HG02870 (cell line): Measurements from ENCODE around the gene LHX3.
"Not testable (repeated sequence)": the region's sequence is repeated elsewhere in the genome, so short reads cannot be mapped to it uniquely, and the experiment has no call there.

Experiments
- ATAC-seq: cut with Tn5 transposase; IDR thresholded peaks from one replicate; pipeline ENCODE4 v1.9.1; 2021; ENCODE audit warnings: mild to moderate bottlenecking, moderate library complexity; ENCODE audit not compliant: unreplicated experiment

LHX3 gene

DNA sequence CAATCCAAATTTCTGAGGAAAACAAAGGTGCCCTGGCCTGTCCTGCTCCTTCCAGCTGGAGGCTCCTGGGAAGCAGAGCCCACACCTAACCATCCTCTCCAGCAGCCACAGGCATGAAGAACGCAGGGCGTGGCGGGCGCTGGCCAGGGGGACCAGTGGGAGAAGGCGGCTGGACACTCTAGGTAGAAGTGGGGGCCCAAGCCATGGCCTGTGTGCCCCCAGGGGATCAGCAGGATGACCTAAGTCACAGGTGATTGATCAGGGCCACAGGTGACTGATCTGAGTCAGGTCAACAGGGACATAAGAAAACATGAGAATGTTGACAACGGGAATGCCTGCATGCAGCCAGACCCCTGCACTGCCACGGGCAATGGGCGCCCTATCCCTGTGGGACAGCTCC is 37.3 kb upstream of the LHX3 start:
- ATAC-seq: no peak

DNA sequence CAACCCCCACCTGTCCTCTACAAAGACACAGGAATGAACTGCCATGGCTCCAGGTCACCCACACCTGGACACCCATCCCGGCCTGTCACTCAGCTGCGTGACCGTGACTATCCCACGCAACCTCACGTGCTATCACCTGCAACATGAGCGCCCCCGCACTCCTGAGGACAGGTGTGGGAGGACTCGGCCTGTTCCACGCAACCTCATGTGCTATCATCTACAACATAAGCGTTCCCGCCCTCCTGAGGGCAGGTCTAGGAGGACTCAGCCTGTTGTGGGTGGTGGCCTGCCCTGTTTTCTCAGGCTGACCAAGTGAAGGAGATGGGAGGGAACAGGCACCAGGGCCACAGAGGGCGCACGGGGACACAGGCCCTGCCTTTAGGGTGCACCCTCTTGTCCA is 36.6 kb upstream of the LHX3 start:
- no peak for ATAC-seq

DNA sequence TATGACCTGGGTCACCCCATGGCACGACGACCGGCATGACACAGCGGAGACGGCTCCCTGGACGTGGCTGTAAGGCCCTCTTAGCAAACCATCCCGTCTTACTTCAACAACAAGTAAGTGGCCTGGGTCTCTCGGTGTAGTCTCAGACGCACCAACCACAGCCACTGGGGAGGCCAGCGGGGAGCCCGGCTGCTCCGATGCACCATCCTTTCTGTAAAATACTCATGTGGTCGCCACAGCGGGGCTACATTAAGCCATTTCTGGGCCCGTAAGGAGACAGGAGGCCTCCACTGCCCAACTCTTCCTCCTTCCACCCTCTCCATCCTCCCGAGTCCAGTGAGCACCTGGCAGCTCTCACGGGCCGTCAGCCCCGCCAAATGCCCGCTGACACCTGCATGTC is 36.0 kb upstream of the LHX3 start:
- no peak for ATAC-seq

DNA sequence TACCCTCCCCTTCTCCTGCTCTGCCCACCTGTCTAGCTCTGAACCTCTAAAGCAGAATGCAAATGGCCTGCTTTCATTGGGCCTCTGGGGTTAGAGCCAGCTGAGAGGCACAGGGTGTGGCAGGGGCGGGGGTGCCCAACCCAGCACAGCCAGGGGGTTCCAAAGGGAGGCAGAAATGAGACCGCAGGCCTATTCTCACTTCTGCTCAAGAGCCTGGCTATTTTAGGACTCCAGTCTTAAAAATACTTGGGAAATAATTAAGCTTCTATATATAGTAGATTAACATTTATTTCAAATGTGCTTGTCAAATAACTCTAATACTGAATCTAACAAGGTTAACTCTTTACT is 35.0 kb upstream of the LHX3 start:
- no peak for ATAC-seq

DNA sequence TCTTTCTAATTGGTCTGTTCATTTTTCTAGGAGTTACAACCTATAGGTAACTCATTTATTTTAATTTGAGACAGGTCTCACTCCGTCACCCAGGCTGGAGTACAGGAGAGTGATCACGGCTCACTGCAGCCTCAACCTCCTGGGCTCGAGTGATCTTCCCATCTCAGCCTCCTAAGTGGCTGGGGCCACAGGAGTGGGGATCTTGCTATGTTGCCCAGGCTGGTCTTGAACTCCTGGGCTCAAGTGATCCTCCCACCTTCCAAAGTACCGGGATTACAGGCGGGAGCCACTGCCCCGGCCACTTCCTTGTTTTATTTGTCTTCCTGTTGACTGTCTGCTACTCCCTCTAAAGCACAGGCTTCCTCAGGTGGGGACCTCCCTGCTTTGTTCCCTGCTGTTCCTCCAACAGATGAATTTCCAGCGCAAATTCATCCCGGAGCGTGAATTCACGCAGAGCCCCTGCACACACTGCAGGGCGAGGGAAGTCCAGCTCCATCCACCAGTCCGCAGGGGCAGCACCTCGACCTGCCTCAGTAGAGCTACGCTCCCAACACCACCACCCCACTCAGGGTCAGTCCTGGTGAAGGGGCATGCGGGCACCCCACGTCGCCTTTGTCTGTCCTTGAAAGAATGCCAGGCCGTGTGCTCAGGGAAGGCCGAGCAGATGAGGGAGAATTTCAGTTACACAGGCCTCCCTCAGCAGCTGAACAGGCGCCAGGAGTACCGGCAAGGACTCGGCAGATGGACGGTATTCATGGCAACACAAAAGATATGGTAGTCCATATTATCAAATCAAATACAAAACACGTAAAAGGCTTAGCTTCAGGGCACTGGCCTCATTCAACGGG is 34.4 kb upstream of the LHX3 start:
- ATAC-seq: no peak

DNA sequence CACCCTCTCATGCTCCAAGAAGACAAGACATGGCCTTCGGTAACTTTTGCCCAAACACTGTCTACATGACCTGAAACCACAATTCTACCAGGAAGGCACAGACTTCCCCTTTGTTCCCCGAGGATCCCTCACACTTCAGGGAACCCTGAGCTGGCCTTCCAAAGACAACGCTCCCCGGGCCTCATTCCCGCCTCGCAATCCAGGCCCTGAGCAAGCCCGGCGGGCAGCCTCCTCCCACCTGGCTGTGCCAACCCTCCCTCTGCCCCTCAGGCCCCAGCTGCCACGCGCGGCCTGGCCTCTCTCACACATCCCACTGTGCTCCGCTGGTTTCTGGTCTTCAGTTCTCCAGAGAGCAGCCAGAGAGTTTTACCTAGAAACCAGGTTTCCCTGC is 33.4 kb upstream of the LHX3 start:
- no peak for ATAC-seq

DNA sequence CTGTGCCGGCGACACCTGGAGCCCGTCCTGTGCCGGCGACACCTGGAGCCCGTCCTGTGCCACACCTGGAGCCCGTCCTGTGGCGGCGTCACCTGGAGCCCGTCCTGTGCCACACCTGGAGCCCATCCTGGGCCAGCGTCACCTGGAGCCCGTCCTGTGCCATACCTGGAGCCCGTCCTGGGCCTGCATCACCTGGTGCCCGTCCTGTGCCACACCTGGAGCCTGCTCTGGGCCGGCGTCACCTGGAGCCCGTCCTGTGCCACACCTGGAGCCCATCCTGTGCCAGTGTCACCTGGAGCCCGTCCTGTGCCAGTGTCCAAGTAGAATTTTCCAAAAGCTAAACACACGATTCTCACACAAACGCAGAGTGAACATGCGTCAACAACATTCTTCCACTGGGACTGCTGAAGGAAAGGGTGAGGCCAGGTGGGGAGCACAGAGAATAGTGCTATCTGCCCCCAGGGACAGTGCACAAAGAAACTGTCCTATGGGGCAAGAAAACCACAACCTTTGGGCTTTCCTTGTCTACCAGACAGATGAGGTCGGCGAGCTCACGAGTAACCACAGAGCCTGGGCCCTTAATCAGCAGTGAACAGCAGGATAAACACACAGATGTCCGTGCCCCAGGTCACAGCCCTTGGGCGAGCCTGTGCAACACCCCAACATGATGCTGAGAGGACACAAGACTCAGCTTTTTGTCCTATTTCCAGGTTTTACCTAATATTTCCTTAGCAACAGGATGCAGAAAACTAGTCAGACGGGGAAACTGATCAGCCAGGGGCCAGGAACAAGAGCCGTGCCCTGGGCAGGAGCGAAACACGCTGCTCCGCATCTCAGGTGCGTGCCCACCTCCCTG is 32.8 kb upstream of the LHX3 start:
- no peak for ATAC-seq

DNA sequence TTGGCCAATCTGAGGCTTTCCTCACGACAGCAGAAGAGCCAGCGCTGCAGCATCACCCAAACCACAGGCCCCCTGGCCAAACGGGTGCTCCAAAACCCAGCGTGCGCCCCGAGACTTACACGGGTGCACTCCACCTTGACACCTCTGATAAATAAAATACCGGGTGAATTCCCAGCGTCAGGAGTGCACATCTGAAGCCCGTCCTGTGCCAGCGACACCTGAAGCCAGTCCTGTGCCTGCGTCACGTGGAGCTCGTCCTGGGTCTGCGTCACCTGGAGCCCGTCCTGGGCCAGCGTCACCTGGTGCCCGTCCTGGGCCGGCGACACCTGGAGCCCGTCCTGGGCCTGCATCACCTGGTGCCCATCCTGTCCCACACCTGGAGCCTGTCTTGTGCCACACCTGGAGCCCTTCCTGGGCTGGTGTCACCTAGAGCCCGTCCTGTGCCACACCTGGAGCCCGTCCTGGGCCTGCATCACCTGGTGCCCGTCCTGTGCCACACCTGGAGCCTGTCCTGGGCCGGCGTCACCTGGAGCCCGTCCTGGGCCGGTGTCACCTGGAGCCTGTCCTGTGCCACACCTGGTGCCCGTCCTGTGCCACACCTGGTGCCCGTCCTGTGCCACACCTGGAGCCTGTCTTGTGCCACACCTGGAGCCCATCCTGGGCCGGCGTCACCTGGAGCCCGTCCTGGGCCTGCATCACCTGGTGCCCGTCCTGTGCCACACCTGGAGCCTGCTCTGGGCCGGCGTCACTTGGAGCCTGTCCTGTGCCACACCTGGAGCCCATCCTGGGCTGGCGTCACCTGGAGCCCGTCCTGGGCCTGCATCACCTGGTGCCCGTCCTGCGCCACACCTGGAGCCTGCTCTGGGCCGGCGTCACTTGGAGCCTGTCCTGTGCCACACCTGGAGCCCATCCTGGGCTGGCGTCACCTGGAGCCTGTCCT is 31.8 kb upstream of the LHX3 start:
- ATAC-seq: not testable (repeated sequence)

DNA sequence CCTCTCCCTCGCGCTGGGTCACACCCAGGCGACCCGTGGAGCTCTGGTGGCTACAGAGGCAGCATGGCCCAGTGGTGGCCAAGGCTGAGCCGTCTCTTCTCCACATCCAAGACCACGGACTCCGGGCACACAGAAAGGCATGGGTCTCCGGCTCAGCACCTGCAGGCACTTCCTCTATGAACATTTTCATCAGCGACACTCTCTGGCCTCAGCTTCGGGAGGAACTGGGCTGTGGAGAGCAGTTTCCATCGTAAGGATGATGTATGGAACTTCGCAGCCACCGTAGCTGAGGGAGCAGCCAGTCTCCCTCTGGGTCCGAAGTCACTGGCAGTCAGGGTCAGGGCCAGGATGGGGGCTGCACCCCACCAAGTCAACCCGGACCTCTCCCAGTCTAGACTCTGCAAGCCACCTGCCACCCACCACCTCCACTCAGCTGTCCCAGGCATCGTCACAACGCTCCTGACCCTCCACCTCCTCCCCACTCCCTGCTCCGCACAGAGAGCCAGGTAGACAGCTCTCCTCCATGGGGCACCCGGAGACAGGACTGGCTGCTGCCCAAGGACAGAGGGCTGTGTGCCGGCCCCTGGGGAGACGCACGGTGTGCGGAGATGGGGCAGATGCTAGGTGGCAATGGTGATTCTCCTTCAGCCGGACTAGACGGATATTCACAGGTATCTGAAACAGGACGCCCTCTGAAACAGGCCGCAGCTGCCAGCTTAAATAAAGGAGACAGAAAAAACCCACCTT is 31.0 kb upstream of the LHX3 start:
- ATAC-seq: no peak

DNA sequence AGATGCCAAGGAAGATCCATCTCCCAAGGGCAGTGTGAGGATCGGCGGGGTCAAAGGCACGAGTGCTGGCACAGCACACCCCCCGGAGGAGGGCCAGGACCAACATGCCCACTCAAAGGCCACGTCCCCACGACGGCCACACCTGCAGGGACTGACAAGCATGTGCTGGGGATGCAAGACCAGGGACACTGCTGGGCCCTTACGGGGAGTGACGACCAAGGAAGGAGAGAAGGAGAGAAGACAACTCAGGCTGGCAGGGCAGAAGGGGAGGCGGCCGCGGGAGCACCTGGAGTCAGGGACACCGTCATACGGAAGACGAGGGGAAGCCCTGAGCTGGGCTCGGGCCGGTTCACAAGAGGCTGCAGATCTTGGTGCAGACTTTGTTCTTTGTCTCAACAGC is 30.2 kb upstream of the LHX3 start:
- no peak for ATAC-seq

DNA sequence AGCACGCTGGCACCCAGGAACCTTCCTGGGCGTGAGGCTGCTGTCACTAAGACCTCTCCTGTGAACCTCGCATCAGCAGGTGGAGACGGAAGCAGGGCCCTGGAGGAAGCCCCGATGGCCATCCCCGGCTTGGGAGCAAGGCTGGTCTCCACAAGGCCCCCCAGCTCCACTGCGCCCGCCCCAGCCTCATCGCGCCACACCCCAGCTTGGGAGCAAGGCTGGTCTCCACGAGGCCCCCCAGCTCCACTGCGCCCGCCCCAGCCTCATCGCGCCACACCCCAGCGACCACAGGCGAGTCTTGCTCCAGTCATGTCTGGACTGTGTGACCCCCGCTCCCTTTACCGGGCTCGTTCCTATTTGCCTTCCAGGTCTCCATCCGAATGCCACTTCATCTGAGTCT is 29.7 kb upstream of the LHX3 start:
- ATAC-seq: no peak

DNA sequence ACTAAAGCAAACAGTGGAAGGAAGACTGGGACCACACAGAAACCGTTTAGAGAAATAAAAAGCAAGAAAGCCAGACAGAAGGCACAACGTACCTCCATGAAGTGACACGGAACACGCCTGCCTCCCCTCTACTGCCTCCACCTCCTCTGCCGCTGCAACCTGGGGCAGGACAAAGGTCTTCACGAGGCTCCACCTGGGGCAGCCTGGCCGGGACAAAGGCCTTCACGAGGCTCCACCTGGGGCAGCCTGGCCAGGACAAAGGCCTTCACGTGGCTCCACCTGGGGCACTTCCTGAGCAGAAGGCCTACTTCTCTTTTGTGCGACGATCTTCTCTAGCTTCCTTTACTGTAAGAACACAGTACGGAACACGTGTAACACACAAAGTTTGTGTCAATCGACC is 28.9 kb upstream of the LHX3 start:
- no peak for ATAC-seq

DNA sequence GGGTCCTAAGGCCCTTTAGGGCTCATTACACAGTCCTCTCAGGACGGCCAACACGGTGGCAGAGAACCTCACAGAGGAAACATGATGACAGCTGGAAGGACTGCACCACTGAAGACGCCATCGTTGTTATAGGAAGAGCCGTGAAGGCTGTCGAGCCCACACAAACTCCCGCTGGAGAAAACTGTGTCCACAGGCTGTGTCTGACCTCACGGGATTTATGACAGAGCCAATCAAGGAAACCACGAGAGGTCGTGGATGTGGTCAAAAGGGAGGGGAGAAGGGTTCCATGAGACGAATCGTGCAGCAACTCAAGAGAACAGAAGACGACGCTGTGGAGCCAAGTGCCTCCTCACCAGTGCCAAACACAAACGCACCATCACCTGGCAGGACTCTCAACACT is 28.5 kb upstream of the LHX3 start:
- ATAC-seq: no peak

DNA sequence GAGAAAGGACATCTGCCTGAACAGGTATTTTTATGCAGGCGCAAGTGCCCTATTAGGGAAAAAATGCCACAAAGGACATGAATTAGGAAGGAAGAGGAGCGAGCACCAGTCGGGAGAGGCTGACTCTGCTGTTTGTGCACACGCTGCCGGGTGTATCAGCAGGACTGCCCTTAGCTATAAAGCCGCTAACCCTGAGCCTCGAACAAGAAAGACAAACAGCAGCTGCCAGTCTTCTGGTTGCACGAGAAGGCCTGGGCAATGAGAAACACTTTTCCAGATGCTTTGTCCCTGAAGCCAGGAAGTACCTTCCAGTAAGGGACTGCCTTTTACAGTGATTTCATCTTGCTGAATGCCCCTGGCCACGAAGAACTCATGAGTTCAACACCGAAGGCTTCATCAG is 28.0 kb upstream of the LHX3 start:
- ATAC-seq: no peak

DNA sequence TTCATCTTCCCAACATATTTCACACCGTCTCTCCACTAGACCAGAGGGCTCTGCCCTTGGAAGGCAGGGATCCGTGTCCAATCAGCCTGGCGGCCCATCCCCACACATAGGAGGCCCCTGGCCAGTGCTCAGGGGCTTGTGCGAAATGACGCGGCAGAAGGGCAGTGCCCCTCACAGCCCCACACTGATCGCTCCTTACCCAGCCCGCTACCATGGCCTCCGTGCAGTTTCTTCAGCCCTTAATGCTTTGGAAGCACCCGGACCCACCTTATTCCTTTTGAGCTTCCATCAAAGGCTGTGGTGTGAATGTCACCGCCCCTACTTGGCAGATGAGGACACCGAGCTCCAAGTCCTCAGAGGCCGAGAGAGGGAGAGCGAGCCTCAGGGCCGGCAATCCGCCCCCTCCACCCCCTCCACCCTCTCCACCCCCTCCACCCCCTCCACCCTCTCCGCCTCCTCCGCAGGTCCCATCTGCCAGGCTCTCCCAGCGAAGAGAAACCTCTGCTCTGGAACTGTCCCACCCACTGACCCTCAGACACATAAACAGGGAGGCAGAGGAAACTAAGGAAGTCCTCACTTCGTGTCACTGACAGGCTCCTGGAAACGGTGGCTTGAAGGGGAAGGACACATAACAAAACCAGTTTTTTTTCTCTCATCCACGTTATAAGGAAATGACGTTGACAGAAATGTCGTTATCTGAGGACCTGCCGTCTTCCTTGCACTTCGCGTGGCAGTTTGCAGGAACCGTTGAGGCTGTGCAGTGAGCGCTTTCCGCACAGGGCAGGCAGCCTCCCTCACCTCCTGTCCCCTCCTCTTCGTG is 26.8 kb upstream of the LHX3 start:
- ATAC-seq: no peak

DNA sequence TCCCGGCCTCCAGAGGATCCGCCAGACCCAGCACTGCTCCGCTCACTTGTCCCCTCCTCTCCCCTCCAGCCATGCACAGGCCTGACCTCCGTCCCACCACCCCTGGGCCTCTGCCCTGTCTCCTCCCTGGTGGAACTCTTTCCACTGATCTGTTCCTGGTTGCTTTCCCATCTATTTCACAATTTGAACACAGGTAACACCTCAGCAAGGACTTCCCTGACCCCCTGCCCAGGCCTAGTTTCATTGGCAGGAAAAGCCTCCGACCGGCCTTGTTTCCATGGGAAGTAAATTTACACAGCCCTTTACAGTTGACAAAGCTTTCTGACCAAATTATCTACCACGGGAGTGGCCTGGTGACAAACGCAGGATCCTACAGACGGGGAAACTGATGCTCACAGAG is 25.8 kb upstream of the LHX3 start:
- ATAC-seq: no peak

DNA sequence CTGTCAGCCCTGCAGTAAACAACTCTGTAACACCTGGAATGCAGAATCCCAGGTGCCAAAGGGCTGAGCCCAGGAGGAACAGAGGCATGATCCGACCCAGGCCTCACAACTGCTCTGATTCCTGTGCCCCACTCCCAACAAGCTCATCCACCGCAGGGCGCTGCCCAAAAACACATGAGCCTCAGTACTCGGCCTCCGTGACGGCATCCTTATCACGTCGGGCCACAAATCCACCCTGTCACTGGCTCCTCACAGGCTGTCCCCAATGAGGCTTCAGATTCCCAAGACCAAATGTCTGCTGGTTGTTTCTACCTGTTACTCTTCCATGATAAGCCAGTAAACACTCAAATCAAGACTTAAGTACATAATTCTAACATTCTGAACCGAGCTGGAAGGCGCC is 25.4 kb upstream of the LHX3 start:
- ATAC-seq: no peak

DNA sequence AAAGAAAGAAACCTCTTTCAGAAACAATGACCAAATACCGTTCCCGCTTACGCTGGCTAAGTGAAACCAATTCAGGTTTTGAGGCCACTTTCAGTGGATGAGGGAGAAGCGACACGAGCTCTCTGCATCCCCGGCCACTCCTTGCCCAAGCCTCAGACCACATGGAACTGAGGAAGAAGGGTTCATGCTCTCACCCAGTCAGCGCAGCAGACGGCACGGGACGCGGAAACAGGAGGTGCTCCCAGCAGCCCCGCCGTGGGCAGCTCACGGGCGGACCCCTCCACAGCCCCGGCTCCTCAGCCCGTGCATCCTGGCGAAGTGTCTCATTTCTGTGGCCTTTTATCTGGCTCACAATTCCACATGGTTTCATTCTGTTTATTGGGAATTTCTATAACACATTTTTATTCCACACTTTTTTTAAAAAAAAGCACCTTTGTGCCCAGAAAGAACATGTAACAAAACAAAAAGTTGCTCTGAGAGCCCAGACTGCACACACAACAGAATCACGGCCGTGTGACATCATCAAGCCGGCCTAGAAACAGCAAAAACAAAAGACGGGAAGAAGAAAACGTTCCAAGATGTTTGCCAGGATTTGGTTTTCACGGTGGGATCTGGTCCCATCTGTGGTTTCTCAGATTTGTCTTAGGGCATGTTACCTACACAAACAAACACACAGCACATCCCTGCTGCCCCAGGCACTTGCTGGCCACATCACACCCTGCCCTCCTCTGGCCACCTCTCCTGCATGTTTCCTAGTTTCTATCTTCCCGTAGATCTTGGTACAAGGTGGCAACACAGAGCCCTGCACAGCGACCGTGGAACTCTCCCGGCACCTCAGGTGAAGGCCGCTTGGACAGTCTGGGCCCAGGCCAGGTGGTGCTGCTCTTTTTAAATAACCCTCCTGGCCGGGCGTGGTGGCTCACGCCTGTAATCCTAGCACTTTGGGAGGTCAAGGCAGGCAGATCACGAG is 24.5 kb upstream of the LHX3 start:
- ATAC-seq: no peak
